Cardiac fibroblast (primary cell): ENCODE results near the gene MXD3.
"Not testable (repeated sequence)": the region's sequence is repeated elsewhere in the genome, so short reads cannot be mapped to it uniquely, and the experiment has no call there.

Experiments
- DNase-seq, 2 donors: peaks; one replicate each; pipeline versions ENCODE4 v3.0.0 to v3.0.0-alpha.2; 2010; ENCODE audit warnings: low read depth in 2 of 2
- H3K4me3 ChIP-seq, 2 donors: replicated peaks in 1 of 2; 1 replicate in 1 of 2; 2 replicates in 1 of 2; pipeline ENCODE4 v1.5.1; 2011; ENCODE audit warnings: low read depth in 2 of 2, low read length in 2 of 2, mild to moderate bottlenecking in 2 of 2, moderate library complexity in 1 of 2
- TF ChIP-seq, protein P1 (sequence below): IDR thresholded peaks from one replicate; pipeline ENCODE4 v1.5.1; 2011; ENCODE audit warnings: low read depth, mild to moderate bottlenecking, low read length, inconsistent platforms

MXD3 gene, protein sequence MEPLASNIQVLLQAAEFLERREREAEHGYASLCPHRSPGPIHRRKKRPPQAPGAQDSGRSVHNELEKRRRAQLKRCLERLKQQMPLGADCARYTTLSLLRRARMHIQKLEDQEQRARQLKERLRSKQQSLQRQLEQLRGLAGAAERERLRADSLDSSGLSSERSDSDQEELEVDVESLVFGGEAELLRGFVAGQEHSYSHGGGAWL

DNA sequence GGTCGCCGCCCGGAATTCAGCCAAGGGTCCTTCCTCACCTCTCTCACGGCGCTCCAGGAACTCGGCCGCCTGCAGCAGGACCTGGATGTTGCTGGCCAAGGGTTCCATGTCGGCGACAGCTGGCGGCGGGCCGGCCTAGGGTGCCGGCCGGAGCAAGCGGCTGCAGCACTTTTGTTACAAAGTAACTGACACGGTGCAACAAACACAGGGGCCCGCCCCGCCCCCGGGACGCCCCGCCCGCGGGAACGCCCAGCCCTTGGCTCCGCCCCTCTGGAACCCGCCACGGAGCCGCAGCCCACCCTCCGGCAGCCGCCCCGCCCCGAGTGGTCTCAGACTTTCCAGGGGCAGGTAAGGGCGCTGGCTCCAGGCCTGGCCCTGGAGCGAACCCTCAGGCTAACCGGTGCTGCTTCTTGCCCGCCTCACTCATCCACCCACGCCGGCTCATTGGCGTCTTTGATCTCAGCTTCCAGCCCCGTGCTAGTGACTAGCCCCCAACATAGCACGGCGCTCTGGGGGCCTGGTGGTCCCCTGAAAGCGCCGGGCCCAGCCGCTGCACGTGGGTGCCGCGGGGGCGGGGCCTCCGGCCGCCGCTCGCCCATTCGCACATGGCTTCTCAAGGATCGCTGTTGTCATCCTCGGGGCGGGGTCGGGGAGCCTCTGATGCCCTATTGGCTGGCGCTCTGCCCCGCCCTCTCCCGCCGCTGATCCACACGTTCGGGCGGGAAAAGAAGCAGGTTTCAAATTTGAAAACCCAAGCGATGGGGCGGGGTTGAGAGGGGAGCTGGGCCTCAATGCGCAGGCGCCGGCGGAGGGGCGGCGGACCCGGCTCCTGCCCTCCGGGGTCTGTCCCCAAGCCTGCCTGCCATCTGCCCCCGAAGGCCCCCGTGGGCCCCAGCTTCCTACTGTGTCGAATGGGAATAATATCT lies at the start of gene MXD3:
TSS of gene MXD3 (minus strand) at position 176 of the 926 bp plus-strand sequence. CDS start at position 108, 68 bp downstream.
- H3K4me3 ChIP-seq: peak within 1 kb of the TSS; percentile 57 to 68
- peak; percentile 95 for DNase-seq
- TF ChIP-seq, protein P1, sequence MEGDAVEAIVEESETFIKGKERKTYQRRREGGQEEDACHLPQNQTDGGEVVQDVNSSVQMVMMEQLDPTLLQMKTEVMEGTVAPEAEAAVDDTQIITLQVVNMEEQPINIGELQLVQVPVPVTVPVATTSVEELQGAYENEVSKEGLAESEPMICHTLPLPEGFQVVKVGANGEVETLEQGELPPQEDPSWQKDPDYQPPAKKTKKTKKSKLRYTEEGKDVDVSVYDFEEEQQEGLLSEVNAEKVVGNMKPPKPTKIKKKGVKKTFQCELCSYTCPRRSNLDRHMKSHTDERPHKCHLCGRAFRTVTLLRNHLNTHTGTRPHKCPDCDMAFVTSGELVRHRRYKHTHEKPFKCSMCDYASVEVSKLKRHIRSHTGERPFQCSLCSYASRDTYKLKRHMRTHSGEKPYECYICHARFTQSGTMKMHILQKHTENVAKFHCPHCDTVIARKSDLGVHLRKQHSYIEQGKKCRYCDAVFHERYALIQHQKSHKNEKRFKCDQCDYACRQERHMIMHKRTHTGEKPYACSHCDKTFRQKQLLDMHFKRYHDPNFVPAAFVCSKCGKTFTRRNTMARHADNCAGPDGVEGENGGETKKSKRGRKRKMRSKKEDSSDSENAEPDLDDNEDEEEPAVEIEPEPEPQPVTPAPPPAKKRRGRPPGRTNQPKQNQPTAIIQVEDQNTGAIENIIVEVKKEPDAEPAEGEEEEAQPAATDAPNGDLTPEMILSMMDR: no peak

DNA sequence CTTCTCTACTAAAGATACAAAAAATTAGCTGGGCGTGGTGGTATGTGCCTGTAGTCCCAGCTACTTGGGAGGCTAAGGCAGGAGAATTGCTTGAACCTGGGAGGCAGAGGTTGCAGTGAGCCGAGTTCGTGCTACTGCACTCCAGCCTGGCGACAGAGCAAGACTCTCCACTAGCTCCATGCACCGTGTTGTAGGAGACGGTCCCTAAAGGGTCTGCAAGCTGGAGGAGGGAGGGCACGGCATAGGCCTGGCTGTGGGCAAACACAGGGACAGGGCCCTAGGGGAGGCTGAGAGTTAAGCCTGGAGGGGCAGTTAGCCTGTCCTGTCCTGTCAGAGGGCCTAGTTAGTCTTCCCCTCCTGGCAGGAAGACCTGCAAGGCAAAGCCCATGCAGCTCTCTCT lies 49.0 kb upstream of the MXD3 start:
- DNase-seq, H3K4me3 ChIP-seq: not testable (repeated sequence)

DNA sequence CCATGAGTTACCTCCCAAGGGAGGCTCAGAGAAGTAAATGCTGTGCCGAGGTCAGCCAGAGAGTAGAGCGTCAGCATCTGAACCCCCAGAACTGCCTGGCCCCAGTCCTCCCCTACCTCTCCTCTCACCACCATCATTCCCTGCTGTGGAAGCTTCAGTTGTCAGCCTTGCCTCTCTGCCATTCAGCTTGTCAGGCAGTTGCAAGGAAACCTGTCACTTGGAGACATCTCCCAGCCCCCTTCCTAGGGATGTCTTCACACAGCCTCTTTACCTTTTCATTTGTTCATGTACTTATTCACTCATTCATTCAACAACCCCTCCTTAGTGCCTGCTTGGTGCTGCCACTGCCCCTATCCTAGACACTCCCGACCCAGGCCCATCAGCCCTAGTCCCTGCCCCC lies 48.2 kb upstream of the MXD3 start:
- DNase-seq: no peak
- TF ChIP-seq, protein P1: no peak
- no peak overlapping the region for H3K4me3 ChIP-seq

DNA sequence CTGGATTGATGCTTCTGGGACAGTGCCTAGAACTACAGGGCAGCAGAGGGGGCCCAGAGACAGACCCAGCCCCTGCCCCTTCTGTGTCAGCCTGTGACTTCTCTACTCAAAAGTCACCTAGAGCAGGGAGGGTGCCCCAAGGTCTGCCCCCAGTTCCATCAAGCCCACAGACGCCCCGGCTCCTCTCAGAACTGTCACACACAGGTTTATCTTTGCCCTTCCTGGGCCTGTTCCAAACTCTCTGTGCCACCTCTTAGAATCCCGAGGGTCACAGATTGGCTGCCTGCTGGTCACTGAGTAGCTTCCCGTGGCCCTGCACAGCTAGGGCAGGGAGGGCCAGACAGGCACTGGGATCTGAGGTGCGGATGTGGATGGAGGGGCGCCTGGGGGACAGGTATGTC lies 47.8 kb upstream of the MXD3 start:
- TF ChIP-seq, protein P1: no peak
- no peak for DNase-seq
- no peak overlapping the region for H3K4me3 ChIP-seq

DNA sequence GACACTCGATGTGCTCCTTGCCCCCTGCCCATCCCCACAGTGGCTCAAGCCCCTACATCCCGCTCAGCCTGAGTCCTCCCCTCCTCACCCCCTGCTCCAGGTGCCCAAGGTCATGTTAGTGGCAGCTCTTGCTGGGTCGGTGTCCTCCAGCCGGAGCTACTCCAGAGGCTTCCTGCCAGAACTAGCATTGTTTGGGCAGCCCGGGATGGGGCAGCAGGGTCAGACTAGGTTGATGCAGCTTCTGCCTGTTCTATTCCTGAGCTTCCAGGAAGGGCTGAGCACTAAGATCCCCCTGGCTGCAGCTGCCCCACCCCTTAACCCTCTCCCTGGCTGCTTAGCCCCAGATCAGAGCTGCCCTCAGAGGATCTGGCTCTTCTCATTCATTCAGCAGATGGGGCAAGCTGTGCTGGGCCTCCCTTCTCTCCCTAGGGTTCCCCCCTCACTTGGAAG lies 46.7 kb upstream of the MXD3 start:
- no peak for DNase-seq
- no peak overlapping the region for H3K4me3 ChIP-seq
- TF ChIP-seq, protein P1: no peak

DNA sequence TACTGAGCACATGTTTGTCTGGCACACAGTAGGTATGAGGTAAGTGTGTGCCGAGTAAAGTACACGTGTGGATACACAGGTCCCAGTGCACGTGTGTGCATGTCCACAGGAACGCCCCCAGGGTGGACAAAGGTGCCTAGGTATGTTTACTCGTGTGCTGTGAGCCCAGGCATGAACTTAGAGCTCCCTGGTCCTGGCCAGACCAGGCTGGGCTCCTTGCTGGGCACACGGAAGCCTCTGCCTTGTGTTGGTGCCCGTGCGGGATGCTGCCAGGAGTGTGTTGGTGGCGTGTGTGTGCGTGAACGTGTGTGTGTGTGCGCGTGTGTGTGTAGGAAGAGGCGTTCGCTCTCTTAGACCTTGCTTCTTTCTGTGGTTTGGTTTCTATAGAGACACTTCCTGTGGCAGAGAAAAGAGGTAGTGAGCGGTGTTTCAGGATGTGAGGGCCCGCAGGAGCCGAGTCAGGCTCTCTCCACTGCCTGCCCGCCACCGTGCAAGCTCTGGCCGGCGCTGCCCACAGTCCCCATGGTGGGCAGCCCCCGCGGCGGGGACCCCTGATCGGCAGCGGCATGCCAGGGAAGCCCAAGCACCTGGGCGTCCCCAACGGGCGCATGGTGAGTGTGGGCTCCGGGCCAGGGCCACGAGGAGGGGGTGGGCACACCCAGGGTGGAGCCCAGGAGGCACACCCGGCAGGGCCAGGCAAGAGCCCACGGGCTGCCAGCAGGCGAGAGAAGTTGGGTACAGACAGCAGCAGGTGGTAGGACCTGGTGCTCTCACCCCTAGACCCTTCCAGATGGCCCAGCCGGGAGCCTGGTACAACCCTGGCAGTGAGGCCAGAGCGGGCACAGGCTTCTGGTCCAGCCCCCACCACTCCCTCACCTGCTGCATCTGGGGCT lies 46.0 kb upstream of the MXD3 start, which contains the start of gene RGS14:
TSS of gene RGS14 (plus strand) at position 466 of the 893 bp plus-strand sequence. CDS start at position 567, 101 bp downstream.
- TF ChIP-seq, protein P1: no peak
- H3K4me3 ChIP-seq: no peak within 1 kb of the TSS
- DNase-seq: peak; percentile 46 to 53
